IMR-90 (cell line): ENCODE data around the gene PDZD2. TPM values are rescaled to one million over a fixed set of nuclear protein-coding genes. Genes with fewer than 3 reads are reported as not detected.

Experiments
- ATAC-seq: fragments of 200-7000 bp; cut with Tn5 transposase; 2 replicates; pipeline ENCODE4 v1.9.1; 2020; ENCODE audit warnings: low read depth, mild to moderate bottlenecking, moderate library complexity
- BruUV-seq: library from RNA; stranded (reverse); fragments of 400-500 nt; replicated peaks from 2 replicates; lab custom pipeline; 2021; lab: Mats Ljungman, UMichigan
- CTCF ChIA-PET: fragments of 300-600 bp; formaldehyde crosslinking; extraction: SDS; loops from one replicate; lab custom pipeline; 2021; ENCODE audit warnings: antibody characterized with exemption; lab: Yijun Ruan, JAX
- POLR2A ChIA-PET: fragments of 300-600 bp; sonication (Branson Sonifier 250); formaldehyde crosslinking; loops from one replicate; lab custom pipeline; 2022; ENCODE audit warnings: antibody characterized with exemption; ENCODE audit not compliant: unreplicated experiment; lab: Charles Lee
- DNase-seq: peaks from one replicate; pipeline ENCODE4 v3.0.0; 2013
- H2AFZ ChIP-seq: replicated peaks from 2 replicates; pipeline ENCODE3; 2013; ENCODE audit warnings: low read length, mild to moderate bottlenecking; ENCODE audit not compliant: poor library complexity
- H2AK5ac ChIP-seq: 2 replicates; pipeline ENCODE4 v1.6.1; 2013; ENCODE audit warnings: low read depth, low read length, inconsistent platforms
- H2AK9ac ChIP-seq: replicated peaks from 2 replicates; pipeline ENCODE3; 2013; ENCODE audit warnings: mild to moderate bottlenecking, low read depth, low read length, moderate library complexity; ENCODE audit not compliant: poor library complexity
- H2BK120ac ChIP-seq: 2 replicates; pipeline ENCODE4 v1.6.1; 2013; ENCODE audit warnings: low read depth, low read length, inconsistent platforms
- H2BK15ac ChIP-seq: 3 replicates; pipeline ENCODE4 v1.6.1; 2013; ENCODE audit warnings: low read depth, low read length, inconsistent platforms
- H2BK20ac ChIP-seq: 2 replicates; pipeline ENCODE4 v1.6.1; 2013; ENCODE audit warnings: low read depth, mild to moderate bottlenecking, inconsistent platforms, low read length, moderate library complexity
- H2BK5ac ChIP-seq: 2 replicates; pipeline ENCODE4 v1.6.1; 2013; ENCODE audit warnings: mild to moderate bottlenecking, low read depth, low read length, inconsistent platforms; ENCODE audit not compliant: poor library complexity, severe bottlenecking
- H3K14ac ChIP-seq: replicated peaks from 2 replicates; pipeline ENCODE4 v1.6.1; 2013; ENCODE audit warnings: low read depth, low read length, inconsistent platforms
- H3K18ac ChIP-seq: 2 replicates; pipeline ENCODE4 v1.6.1; 2013; ENCODE audit warnings: low read depth, low read length, control low read depth
- H3K23ac ChIP-seq: 2 replicates; pipeline ENCODE4 v1.6.1; 2013; ENCODE audit warnings: low read depth, low read length, inconsistent platforms
- H3K27ac ChIP-seq: 2 replicates; pipeline ENCODE4 v1.5.1; 2013; ENCODE audit warnings: mild to moderate bottlenecking, control low read depth, low read length; ENCODE audit not compliant: insufficient read depth
- H3K27me3 ChIP-seq: 2 replicates; pipeline ENCODE4 v1.6.1; 2013; ENCODE audit warnings: low read length; ENCODE audit not compliant: control insufficient read depth, insufficient read depth
- H3K36me3 ChIP-seq: 2 replicates; pipeline ENCODE4 v1.6.1; 2013; ENCODE audit warnings: low read length, mixed read lengths; ENCODE audit not compliant: control insufficient read depth, insufficient read depth
- H3K4ac ChIP-seq: 2 replicates; pipeline ENCODE4 v1.6.1; 2013; ENCODE audit warnings: low read depth, low read length, inconsistent platforms
- H3K4me1 ChIP-seq: 2 replicates; pipeline ENCODE4 v1.6.1; 2013; ENCODE audit warnings: low read length, mixed read lengths; ENCODE audit not compliant: control insufficient read depth, insufficient read depth
- H3K4me2 ChIP-seq: 2 replicates; pipeline ENCODE4 v1.6.1; 2013; ENCODE audit warnings: low read depth, mild to moderate bottlenecking, control low read depth, low read length, moderate library complexity
- H3K4me3 ChIP-seq: 2 replicates; pipeline ENCODE4 v1.5.1; 2013; ENCODE audit warnings: low read depth, mild to moderate bottlenecking, control low read depth, low read length, moderate library complexity; ENCODE audit not compliant: insufficient read depth
- H3K56ac ChIP-seq: 2 replicates; pipeline ENCODE4 v1.6.1; 2013; ENCODE audit warnings: low read length, inconsistent platforms; ENCODE audit not compliant: insufficient read depth; ENCODE audit errors: extremely low read depth
- H3K79me1 ChIP-seq, 2 experiments: 2 replicates each; pipeline ENCODE4 v1.6.1; 2013; ENCODE audit warnings: low read length in 2 of 2, inconsistent platforms in 1 of 2, low read depth in 1 of 2
- H3K9ac ChIP-seq: 2 replicates; pipeline ENCODE4 v1.6.1; 2013; ENCODE audit warnings: low read depth, low read length, control low read depth
- H3K9me1 ChIP-seq: 2 replicates; pipeline ENCODE4 v1.6.1; 2013; ENCODE audit warnings: low read length, inconsistent platforms; ENCODE audit not compliant: insufficient read depth
- H3K9me3 ChIP-seq: 2 replicates; pipeline ENCODE4 v1.6.1; 2013; ENCODE audit warnings: low read length; ENCODE audit not compliant: control insufficient read depth, insufficient read depth
- H4K20me1 ChIP-seq: 2 replicates; pipeline ENCODE4 v1.6.1; 2013; ENCODE audit warnings: low read length, inconsistent platforms; ENCODE audit not compliant: insufficient read depth
- H4K5ac ChIP-seq: 2 replicates; pipeline ENCODE4 v1.6.1; 2013; ENCODE audit warnings: mild to moderate bottlenecking, low read depth, low read length, control low read depth
- H4K8ac ChIP-seq, 2 experiments: 2 replicates each; pipeline ENCODE4 v1.6.1; 2013; ENCODE audit warnings: low read depth in 2 of 2, low read length in 2 of 2, control low read depth in 1 of 2, inconsistent platforms in 1 of 2
- H4K91ac ChIP-seq: 2 replicates; pipeline ENCODE4 v1.6.1; 2013; ENCODE audit warnings: low read depth, low read length, inconsistent platforms; ENCODE audit not compliant: insufficient read depth
- BHLHE40 ChIP-seq: fragments of 150-350 bp; IDR thresholded peaks from 2 replicates; pipeline ENCODE4 v1.6.1; 2016; ENCODE audit warnings: mild to moderate bottlenecking, low read depth, low read length
- CEBPB ChIP-seq: IDR thresholded peaks from 2 replicates; pipeline ENCODE4 v1.6.1; 2012; ENCODE audit warnings: low read depth, low read length, improper control_type of control experiment
- CHD1 ChIP-seq: IDR thresholded peaks from 2 replicates; pipeline ENCODE4 v1.6.1; 2012; ENCODE audit warnings: low read depth, low read length, improper control_type of control experiment
- FOS ChIP-seq: fragments of 150-350 bp; IDR thresholded peaks from 2 replicates; pipeline ENCODE4 v1.6.1; 2016; ENCODE audit warnings: low read depth, low read length
- MAFK ChIP-seq: IDR thresholded peaks from 2 replicates; pipeline ENCODE4 v1.6.1; 2012; ENCODE audit warnings: low read depth, low read length, improper control_type of control experiment
- MAZ ChIP-seq: IDR thresholded peaks from 2 replicates; pipeline ENCODE4 v1.6.1; 2012; ENCODE audit warnings: low read depth, mild to moderate bottlenecking, low read length, improper control_type of control experiment, moderate library complexity, borderline replicate concordance
- MXI1 ChIP-seq: IDR thresholded peaks from 2 replicates; pipeline ENCODE4 v1.6.1; 2012; ENCODE audit warnings: low read depth, mild to moderate bottlenecking, low read length, moderate library complexity, borderline replicate concordance
- NFE2L2 ChIP-seq: fragments of 150-350 bp; IDR thresholded peaks from 2 replicates; pipeline ENCODE4 v1.6.1; 2016; ENCODE audit warnings: low read depth, mild to moderate bottlenecking, low read length
- POLR2A ChIP-seq: IDR thresholded peaks from 2 replicates; pipeline ENCODE4 v1.6.1; 2012; ENCODE audit warnings: mild to moderate bottlenecking, low read depth, low read length
- RAD21 ChIP-seq: IDR thresholded peaks from 2 replicates; pipeline ENCODE4 v1.6.1; 2012; ENCODE audit warnings: low read length, improper control_type of control experiment
- RCOR1 ChIP-seq: IDR thresholded peaks from 2 replicates; pipeline ENCODE4 v1.6.1; 2012; ENCODE audit warnings: mild to moderate bottlenecking, low read length, improper control_type of control experiment; ENCODE audit not compliant: insufficient replicate concordance
- RFX5 ChIP-seq: IDR thresholded peaks from 2 replicates; pipeline ENCODE4 v1.8.0; 2012; ENCODE audit warnings: low read depth, mild to moderate bottlenecking, low read length, moderate library complexity
- SMC3 ChIP-seq: fragments of 150-350 bp; IDR thresholded peaks from 2 replicates; pipeline ENCODE4 v1.6.1; 2016; ENCODE audit warnings: low read depth, mild to moderate bottlenecking, antibody characterized with exemption, low read length, moderate library complexity
- WGBS, 2 experiments: methylation state at CpG; one replicate each; pipeline versions ENCODE4 v1.1.5 to v1.1.7; 2013; ENCODE audit warnings: missing lambda C conversion rate in 2 of 2; ENCODE audit not compliant: insufficient read length in 1 of 2; ENCODE audit errors: extremely low coverage in 2 of 2; 5-methylcytosine and 5-hydroxymethylcytosine counted together
- dilution Hi-C: fragments of 300-500 bp; cut with HindIII; formaldehyde crosslinking; loops from one replicate; pipeline ENCODE4 v1.14.3; 2018; ENCODE audit warnings: low sequenced_read_pairs; ENCODE audit not compliant: unreplicated experiment
- in situ Hi-C: fragments of 300-500 bp; cut with MboI; formaldehyde crosslinking; loops from 3 replicates; pipeline ENCODE4 v1.14.3; 2019; ENCODE audit warnings: low sequenced_read_pairs, inconsistent platforms, mixed read lengths
- intact Hi-C: fragments of 100-400 bp; cut with micrococcal nuclease; formaldehyde crosslinking; loops from 2 replicates; pipeline ENCODE4 v1.10.0; 2022
- polyA plus RNA-seq, 3 experiments: library from polyadenylated mRNA; depleted of rRNA; stranded (reverse); fragments of >200 nt; gene quantifications; 2 replicates each; pipeline ENCODE4 v1.2.3, GENCODE V29; 2012; ENCODE audit warnings: low replicate concordance in 1 of 3
- total RNA-seq: library from RNA; depleted of rRNA; stranded (reverse); fragments of >200 nt; gene quantifications from 2 replicates; pipeline ENCODE4 v1.2.3, GENCODE V29; 2012
- TF ChIP-seq, protein P1 (sequence below): conservative IDR thresholded peaks from 2 replicates; pipeline ENCODE4 v1.5.1; 2012; ENCODE audit warnings: mild to moderate bottlenecking, low read depth, low read length, improper control_type of control experiment
- TF ChIP-seq, protein P2 (sequence below): fragments of 150-350 bp; IDR thresholded peaks from 2 replicates; pipeline ENCODE4 v1.6.1; 2017; ENCODE audit warnings: mild to moderate bottlenecking, antibody characterized with exemption, low read length, low read depth
- TF ChIP-seq, protein P3 (sequence below): fragments of 150-350 bp; IDR thresholded peaks from 2 replicates; pipeline ENCODE4 v1.6.1; 2016; ENCODE audit warnings: low read depth, mild to moderate bottlenecking, low read length, moderate library complexity, borderline replicate concordance

PDZD2 gene
- total and polyA plus RNA-seq, 2 of the 4 experiments (the other 2 are of a cell fraction): under 0.01 to 0.02 TPM

- H2BK15ac ChIP-seq: no peak overlapping the region
- intact Hi-C loops: no loop called here
- no peak overlapping the region for H2AK9ac ChIP-seq
Observed at GRCh38 chr5:31623249-31623648, 15.7 kb upstream of the PDZD2 start.

More at GRCh38 chr5:31623249-31623648, 15.7 kb upstream of the PDZD2 start:
- H3K23ac ChIP-seq: no peak overlapping the region
- no peak overlapping the region for H3K4ac ChIP-seq
- dilution Hi-C loops (no loop called here), in situ Hi-C loops (no loop called here)
- no peak overlapping the region for H4K8ac ChIP-seq
- DNase-seq (no peak), ATAC-seq (no peak)
- ChIA-PET POLR2A (no interaction called here), CTCF (no interaction called here)
- H3K56ac ChIP-seq: no peak overlapping the region
- H4K5ac ChIP-seq: no peak overlapping the region
- no peak overlapping the region for H3K14ac ChIP-seq
- no peak overlapping the region for H4K91ac ChIP-seq
- H3K9me3 ChIP-seq: no peaks in the 10 kb centered on the region
- no peak overlapping the region for H2BK5ac ChIP-seq
- H3K9ac ChIP-seq: no peak overlapping the region
- no peaks in the 10 kb centered on the region for H3K36me3 ChIP-seq
- WGBS, 2 experiments: no CpG with 5 or more reads among the region's 4 CpGs
- no peak overlapping the region for H2BK120ac ChIP-seq
- H3K9me1 ChIP-seq: no peaks in the 10 kb centered on the region
- peaks cover 18% of the 10 kb centered on the region for H3K27me3 ChIP-seq
- no peaks in the 10 kb centered on the region for H3K79me1 ChIP-seq
- no peak overlapping the region for H2AK5ac ChIP-seq
- H2BK20ac ChIP-seq: no peak overlapping the region
- H4K20me1 ChIP-seq: no peaks in the 10 kb centered on the region
- H3K18ac ChIP-seq: no peak overlapping the region
- no TSS peak for BruUV-seq
- no peak overlapping the region for H3K27ac ChIP-seq
- no peak overlapping the region for H3K4me3 ChIP-seq
- H3K4me1 ChIP-seq: no peaks in the 10 kb centered on the region
- no peak overlapping the region for H2AFZ ChIP-seq
- no peak for TF ChIP-seq FOS
- no peak for TF ChIP-seq MAFK
- no peak for TF ChIP-seq NFE2L2
- TF ChIP-seq POLR2A: no peak
- TF ChIP-seq MAZ: no peak
- no peak for TF ChIP-seq RFX5
- TF ChIP-seq RCOR1: no peak
- TF ChIP-seq BHLHE40: no peak
- TF ChIP-seq, protein P1, sequence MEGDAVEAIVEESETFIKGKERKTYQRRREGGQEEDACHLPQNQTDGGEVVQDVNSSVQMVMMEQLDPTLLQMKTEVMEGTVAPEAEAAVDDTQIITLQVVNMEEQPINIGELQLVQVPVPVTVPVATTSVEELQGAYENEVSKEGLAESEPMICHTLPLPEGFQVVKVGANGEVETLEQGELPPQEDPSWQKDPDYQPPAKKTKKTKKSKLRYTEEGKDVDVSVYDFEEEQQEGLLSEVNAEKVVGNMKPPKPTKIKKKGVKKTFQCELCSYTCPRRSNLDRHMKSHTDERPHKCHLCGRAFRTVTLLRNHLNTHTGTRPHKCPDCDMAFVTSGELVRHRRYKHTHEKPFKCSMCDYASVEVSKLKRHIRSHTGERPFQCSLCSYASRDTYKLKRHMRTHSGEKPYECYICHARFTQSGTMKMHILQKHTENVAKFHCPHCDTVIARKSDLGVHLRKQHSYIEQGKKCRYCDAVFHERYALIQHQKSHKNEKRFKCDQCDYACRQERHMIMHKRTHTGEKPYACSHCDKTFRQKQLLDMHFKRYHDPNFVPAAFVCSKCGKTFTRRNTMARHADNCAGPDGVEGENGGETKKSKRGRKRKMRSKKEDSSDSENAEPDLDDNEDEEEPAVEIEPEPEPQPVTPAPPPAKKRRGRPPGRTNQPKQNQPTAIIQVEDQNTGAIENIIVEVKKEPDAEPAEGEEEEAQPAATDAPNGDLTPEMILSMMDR: no peak
- TF ChIP-seq RAD21: no peak
- no peak for TF ChIP-seq CHD1
- TF ChIP-seq MXI1: no peak
- TF ChIP-seq CEBPB: no peak
- no peak for TF ChIP-seq SMC3
- TF ChIP-seq, protein P2, sequence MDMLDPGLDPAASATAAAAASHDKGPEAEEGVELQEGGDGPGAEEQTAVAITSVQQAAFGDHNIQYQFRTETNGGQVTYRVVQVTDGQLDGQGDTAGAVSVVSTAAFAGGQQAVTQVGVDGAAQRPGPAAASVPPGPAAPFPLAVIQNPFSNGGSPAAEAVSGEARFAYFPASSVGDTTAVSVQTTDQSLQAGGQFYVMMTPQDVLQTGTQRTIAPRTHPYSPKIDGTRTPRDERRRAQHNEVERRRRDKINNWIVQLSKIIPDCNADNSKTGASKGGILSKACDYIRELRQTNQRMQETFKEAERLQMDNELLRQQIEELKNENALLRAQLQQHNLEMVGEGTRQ: no peak
- TF ChIP-seq, protein P3, sequence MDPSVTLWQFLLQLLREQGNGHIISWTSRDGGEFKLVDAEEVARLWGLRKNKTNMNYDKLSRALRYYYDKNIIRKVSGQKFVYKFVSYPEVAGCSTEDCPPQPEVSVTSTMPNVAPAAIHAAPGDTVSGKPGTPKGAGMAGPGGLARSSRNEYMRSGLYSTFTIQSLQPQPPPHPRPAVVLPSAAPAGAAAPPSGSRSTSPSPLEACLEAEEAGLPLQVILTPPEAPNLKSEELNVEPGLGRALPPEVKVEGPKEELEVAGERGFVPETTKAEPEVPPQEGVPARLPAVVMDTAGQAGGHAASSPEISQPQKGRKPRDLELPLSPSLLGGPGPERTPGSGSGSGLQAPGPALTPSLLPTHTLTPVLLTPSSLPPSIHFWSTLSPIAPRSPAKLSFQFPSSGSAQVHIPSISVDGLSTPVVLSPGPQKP: no peak
- H3K4me2 ChIP-seq: no peak overlapping the region
